Astrocyte of the spinal cord (primary cell): ENCODE data around the gene RUNX2.

ENCODE experiments used
- DNase-seq: peaks from one replicate; pipeline ENCODE4 v3.0.0; 2011; ENCODE audit warnings: low read depth, low spot score
- H3K4me3 ChIP-seq: 2 replicates; pipeline ENCODE4 v1.5.1; 2011; ENCODE audit warnings: low read depth, mild to moderate bottlenecking, low read length, moderate library complexity
- CTCF ChIP-seq: IDR thresholded peaks from 2 replicates; pipeline ENCODE4 v1.5.1; 2012; ENCODE audit warnings: low read depth, mild to moderate bottlenecking, low read length, inconsistent platforms
- in situ Hi-C: cut with HindIII; loops from 2 replicates; pipeline ENCODE4 v1.10.0; 2017; ENCODE audit warnings: low sequenced_read_pairs

The RUNX2 gene

DNA sequence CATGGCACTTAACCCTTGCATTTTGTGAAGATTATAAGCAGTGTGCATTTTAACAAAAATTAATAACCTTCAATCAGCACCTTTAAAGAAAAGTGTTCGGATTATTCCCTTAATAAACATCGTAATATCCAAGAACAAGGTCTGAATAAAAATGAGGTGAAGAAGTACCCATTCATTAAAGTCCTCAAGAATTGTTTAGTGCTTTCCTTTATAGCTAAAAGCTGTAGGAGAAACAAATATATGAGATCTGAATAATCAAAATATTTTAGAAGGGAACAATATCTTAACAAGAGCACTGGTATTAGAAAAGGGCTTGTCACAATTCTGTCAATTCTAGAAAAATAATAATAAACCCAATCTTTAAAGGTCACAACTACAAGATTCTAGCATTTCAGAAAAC lies 217.3 kb downstream of the RUNX2 start:
- DNase-seq: no peak
- H3K4me3 ChIP-seq: no peak overlapping the region
- TF ChIP-seq CTCF: no peak
- in situ Hi-C loops: no loop called here

- no peak for TF ChIP-seq CTCF
- no peak overlapping the region for H3K4me3 ChIP-seq
- in situ Hi-C loops: no loop called here
- no peak for DNase-seq
Observed at GRCh38 chr6:45548657-45549515, 220.8 kb downstream of the RUNX2 start.

GRCh38 chr6:45552536-45552935 lies 224.4 kb downstream of the RUNX2 start:
- in situ Hi-C loops: no loop called here
- H3K4me3 ChIP-seq: no peak overlapping the region
- no peak for DNase-seq
- no peak for TF ChIP-seq CTCF

- TF ChIP-seq CTCF: no peak
- in situ Hi-C loops: no loop called here
Observed at GRCh38 chr6:45553730-45554344, 225.7 kb downstream of the RUNX2 start.

GRCh38 chr6:45554591-45554990 lies 226.5 kb downstream of the RUNX2 start:
- no peak for TF ChIP-seq CTCF
- H3K4me3 ChIP-seq: no peak overlapping the region
- in situ Hi-C loops: no loop called here
- no peak for DNase-seq

More at GRCh38 chr6:45553730-45554344, 225.7 kb downstream of the RUNX2 start:
- no peak for DNase-seq
- H3K4me3 ChIP-seq: no peak overlapping the region

- in situ Hi-C loops: no loop called here
- TF ChIP-seq CTCF: no peak
- DNase-seq: peak; percentile 60
- peak overlapping the region; percentile 4 for H3K4me3 ChIP-seq
Observed at GRCh38 chr6:45555981-45556771, 228.0 kb downstream of the RUNX2 start.
